MM.1S (cell line): ENCODE measurements around the gene FZD7.

ENCODE experiments used
- CTCF ChIP-seq: fragments of 300-600 bp; sonication (generic); IDR thresholded peaks from 2 replicates; pipeline ENCODE4 v1.5.1; 2016; ENCODE audit warnings: antibody characterized with exemption, low read length, mixed read lengths
- EZH2phosphoT487 ChIP-seq: fragments of 300-600 bp; sonication (generic); IDR thresholded peaks from 2 replicates; pipeline ENCODE4 v1.6.1; 2018; ENCODE audit warnings: antibody characterized with exemption, low read length

DNA sequence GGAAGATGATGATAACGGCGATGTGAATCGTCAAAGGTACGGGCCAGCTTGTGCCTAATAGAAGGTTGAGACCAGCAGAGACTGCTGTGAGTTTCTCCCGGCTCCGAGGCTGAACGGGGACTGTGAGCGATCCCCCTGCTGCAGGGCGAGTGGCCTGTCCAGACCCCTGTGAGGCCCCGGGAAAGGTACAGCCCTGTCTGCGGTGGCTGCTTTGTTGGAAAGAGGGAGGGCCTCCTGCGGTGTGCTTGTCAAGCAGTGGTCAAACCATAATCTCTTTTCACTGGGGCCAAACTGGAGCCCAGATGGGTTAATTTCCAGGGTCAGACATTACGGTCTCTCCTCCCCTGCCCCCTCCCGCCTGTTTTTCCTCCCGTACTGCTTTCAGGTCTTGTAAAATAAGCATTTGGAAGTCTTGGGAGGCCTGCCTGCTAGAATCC lies 3.0 kb downstream of the FZD7 start:
- TF ChIP-seq CTCF = no peak
- TF ChIP-seq EZH2phosphoT487 = no peak
